ENCODE data around the gene ELOB.

DNA sequence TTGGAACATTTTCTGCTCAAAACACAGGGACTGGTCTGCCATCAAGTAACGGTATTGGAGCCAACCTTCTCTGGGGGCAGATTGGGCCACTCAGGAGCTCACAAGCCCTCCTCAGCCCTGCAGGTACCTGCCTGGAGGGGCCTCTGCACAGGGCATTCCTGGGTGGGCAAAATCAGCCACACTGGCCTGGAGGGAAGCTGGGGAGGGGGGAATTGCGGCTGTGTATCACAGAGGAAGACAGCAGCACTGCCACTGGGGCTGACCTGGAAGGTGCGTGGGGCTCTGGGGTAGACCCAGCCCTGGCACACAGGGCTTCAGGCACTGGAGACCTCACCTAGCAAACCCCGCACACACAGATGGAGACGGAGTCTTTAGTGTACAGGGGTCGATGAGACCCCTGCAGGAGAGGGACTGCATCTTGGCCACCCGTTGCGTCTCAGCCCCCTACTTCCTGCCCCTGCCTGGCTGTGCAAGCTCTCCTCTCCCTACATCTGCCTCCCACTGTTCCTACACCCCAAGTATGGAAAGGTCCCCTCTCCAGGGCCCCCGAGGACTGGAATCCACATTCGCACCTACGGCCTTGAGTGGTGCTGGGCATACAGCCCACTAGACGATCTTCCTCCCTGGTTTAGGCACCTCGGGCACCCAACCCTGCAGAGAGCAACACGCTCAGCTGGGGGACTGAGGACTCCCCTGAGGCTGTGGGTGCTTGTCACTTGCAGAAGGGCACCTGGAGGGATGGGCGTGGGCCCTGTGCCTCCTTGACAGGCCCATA is 31.8 kb downstream of the ELOB start:
- TF ChIP-seq, protein P1, sequence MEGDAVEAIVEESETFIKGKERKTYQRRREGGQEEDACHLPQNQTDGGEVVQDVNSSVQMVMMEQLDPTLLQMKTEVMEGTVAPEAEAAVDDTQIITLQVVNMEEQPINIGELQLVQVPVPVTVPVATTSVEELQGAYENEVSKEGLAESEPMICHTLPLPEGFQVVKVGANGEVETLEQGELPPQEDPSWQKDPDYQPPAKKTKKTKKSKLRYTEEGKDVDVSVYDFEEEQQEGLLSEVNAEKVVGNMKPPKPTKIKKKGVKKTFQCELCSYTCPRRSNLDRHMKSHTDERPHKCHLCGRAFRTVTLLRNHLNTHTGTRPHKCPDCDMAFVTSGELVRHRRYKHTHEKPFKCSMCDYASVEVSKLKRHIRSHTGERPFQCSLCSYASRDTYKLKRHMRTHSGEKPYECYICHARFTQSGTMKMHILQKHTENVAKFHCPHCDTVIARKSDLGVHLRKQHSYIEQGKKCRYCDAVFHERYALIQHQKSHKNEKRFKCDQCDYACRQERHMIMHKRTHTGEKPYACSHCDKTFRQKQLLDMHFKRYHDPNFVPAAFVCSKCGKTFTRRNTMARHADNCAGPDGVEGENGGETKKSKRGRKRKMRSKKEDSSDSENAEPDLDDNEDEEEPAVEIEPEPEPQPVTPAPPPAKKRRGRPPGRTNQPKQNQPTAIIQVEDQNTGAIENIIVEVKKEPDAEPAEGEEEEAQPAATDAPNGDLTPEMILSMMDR (conservative IDR thresholded peaks at IDR 0.05): no peak
- no peak for TF ChIP-seq EZH2 (IDR thresholded peaks at IDR 0.05; ENCODE audit: low read depth)
